Activated T-helper 9 cell treated with anti-CD3 and anti-CD28 coated beads, Interleukin-2, amount 50 U/mL, for 16 hours (primary cell): ENCODE measurements around the gene CDKAL1.
"Not testable (repeated sequence)": the region's sequence is repeated elsewhere in the genome, so short reads cannot be mapped to it uniquely, and the experiment has no call there.

Experiments
- DNase-seq: peaks from one replicate; pipeline ENCODE4 v3.0.0-alpha.2; 2020; ENCODE audit warnings: low read depth

CDKAL1 gene

DNA sequence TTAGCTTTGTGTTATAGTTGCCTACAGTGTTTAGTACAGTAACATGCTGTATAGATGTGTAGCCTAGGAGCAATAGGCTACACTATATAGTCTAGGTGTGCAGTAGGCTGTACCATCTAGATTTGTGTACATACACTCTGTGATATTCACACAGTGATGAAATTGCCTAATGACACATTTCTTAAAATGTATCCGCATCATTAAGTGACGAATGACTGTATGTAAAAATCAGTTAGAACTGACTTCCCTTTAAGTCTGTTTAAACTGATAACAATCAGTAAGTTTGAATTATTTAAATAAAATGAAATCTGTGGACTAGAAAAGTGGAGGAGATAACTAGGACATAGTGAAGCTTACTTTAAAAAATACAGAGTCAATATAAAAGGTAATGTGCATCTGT, 176.1 kb downstream of the CDKAL1 start:
- DNase-seq: no peak

DNA sequence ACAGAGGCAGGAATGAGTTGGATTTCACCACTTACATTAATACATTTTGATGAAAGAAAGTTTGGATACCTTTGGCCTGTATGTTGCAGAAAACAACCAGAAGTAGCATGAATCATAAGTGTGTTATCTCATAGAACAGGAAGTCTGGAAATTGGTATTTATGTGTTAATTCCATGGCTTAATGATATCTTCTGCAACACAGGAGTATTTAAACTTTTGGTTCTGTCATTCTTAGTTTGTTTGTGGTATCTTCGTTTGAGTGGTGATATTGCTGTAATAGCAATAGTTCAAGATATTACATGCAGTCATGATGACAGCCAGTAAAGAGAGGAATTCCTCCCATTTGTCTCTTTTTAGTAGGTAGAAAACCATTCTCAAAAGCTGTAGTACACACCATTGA, 177.3 kb downstream of the CDKAL1 start:
- no peak for DNase-seq

DNA sequence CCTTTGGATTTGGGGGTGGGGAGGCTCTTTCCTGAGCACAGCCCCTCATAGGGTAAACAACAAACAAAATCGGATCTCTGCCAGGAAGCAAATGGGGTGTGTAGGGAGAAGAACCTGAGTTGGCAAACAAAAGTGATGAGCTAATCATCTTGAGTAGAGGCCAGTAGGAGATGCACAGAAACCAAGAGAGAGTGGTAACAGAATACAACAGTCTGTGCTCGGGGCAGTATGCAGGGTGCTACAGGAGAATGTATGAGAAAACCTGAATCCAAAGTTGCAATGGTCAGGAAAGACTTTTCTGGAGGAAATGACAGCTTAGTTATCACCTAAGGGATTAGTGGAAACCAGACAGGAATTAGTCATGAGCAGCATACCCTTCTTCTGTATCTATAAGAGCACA, 177.8 kb downstream of the CDKAL1 start:
- no peak for DNase-seq

DNA sequence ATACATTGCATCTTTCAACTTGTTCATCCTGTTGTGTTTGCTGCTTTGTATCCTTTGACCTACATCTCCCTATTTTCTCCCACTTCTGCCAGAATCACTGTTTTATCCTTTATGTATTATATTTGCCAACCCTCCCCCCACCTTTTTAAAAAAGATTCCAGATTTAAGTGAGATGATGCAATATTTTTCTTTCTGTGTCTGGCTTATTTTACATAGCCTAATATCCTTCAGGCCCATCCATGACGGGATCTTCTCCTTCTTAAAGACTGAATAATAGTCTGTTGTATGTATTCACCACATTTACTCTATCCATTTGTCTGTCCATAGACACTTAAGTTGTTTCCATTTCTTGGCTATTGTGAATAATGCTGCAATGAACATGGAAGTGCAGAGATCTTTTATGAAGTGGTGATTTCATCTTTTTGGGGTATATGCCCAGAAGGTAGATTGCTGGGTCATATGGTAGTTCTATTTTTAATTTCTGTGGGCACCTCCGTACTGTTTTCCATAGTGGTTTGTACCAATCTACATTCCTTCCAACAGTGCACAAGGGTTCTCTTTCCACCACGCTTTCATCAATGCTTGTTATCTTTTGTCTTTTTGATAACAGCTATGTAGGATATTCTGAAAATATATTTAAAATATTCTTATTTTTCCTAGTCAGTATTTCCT, 181.0 kb downstream of the CDKAL1 start:
- DNase-seq: no peak

DNA sequence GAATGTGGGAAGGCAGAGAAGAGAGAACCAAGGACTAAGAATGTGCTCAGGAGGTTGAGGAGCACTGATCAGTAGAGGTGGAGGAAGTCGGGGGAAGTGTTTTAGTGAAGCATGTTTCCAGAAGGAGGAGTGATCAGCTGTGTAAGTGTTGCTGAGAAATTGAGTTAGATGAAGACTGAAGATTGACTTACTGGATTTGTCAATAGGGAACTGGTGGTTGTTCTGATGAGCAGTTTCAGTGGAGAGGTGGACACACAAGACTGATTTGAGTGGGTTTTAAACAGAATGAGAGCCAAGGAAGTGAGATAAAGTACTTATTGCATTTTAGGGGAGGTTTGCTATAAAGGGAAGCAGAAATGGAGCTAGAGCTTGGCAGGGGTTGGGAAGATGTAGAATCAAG, 182.6 kb downstream of the CDKAL1 start:
- no peak for DNase-seq

DNA sequence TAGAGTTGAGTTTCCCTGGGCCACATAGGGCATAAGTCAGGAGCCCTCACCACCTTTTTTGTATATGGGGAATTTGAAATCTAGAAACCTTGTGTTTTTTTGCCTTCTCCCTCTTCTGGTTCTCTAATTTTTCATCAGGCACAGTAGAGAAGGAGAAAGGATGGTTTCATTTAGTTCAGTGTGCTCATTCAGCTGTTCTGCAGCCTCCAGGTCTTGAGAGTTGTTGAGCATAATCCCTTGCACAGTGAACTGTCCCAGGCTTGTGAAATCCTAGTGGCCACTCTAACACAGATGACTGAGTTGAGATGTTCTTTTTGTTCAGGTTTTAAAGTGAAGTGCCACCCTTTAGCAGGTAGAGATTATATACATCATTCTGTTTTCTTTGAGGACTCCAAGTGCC, 183.5 kb downstream of the CDKAL1 start:
- no peak for DNase-seq

DNA sequence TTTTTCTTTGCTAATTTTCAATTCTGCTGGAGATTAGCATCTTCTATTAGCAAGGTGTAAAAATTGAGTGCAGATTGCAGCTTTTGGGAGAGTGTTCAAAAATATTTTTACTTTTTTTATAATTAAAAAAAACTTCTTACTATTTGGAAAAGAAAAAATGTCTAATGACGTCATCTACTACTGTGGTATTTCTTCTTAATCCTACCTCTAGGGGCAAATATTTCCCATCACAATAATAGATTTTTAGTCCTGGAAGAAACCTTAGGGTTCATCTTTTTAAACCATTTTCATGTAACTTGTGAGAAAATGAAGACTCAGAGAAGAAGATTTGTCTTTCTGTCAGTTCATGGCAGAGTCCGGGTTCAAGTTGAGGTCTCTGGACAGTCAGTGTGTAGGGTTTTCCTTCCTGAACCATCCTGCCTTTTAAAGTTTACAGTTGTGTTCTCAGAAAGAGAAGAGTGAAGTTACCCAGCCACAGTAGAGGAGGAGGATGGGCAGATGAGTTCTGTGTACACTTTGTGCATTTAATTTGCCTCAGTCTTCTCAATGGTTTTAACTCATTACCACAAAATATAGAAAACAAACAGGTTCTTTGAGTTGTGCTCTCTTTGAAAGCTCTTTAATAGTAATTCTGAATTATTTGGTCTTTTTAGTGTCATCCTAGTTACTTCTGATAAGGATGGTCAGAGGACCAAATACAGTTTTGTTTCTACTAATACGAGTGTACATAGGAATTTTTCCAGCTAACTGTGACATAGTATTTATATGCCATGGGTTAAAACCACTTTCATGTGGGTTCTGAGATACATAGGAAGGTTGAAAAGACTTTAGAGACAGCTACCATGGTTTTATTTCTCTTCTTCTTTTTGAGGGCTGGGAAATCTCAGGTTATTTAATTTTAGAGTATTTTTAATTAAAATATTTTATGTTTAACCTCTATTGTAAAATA, 184.7 kb downstream of the CDKAL1 start:
- DNase-seq: no peak

DNA sequence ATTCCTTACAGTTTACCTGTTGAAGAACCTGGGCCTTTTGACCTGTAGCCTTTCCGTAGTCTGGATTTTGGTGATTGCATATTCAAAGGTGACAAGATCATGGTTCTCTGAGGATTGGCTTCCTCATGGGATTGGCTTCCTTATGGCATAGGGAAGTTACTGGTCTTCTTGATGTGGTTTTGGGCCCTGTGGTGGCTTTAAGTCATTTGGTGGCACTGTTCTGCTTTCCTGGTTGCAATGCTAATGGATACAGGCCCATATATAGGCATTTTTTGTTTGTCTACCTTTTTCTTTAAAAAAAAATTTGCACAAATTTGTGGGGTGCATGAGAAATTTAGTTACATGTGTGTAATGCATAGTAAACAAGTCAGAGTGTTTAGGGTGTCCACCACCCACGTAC, 185.7 kb downstream of the CDKAL1 start:
- DNase-seq: no peak

DNA sequence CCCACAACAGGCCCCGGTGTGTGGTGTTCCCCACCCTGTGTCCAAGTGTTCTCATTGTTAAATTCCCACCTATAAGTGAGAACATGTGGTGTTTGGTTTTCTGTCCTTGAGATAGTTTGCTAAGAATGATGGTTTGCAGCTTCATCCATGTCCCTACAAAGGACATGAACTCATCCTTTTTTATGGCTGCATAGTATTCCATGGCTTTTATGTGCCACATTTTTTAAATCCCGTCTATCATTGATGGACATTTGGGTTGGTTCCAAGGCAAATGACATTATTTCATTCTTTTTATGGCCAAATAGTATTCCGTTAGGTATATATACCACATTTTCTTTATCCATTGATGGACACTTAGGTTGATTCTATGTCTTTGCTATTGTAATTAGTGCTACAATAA, 186.9 kb downstream of the CDKAL1 start:
- DNase-seq: not testable (repeated sequence)

DNA sequence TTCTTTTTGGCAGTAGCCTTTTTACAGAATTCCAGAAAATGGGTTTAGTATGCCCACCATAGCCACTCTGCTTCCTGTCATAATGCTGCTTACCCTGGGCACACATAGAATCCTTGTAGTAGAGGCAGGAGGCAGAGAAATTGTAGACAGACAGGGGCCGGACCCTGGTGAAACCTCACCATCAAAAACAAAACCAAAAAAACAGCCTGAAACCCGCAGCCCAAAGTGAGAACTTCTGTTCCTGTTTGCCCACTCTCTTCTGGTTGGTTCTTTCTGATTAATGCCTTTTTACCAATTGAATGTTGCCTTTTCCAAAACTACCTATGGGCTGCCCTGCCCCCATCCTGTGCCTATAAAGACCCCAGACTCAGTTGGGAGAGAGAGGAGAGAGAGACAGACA, 188.2 kb downstream of the CDKAL1 start:
- no peak for DNase-seq

DNA sequence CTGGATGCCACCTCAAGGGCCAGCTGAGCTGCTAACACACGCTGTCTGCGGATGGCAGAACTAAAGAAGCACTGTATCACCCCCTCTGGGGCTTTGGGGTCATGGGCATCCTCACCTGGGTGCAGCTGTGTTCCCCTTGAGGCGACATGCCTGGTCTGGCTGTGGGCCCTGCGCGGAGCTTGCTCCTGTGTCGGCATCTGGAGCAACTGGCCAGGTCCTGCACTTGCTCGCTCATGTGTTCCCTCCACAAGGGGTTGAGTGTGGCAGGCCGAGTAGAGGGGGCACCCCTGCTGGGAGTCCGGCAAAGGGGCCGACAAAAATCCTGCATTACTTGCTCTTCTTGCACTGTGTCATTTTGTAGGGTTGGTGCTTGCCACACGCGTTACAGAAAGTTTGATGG, 189.0 kb downstream of the CDKAL1 start:
- DNase-seq: no peak

DNA sequence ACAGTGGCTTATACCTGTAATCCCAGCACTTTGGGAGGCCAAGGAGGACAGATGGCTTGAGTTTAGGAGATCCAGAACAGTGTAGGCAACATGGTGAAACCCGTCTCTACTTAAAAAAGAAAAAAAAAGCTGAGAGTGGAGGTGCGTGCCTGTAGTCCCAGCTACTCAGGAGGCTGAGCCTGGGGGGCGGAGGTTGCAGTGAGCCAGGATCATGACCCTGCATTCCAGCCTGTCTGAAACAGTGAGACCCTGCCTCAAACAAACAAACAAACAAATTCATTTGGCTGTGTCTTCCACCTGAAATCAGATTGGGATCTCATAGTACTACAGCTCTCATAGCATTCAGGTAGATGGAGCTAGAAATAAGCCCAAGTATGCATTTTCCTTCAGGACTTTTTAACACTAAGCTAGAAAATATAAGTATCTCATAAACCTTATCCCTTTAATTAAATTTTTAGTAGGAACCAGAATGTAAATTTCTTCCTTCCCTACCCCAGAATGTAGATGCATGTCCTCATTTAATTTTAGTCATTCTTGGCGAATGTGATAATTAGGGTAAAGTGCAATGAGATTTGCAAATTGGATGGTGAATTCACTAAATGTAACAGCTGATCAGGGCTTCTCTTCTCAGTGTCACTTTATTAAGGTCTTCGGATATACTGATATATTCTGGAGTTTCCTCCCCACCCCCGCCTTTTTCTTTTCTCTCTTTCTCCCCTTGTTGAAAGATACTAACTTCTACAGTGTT, 190.4 kb downstream of the CDKAL1 start:
- DNase-seq: no peak

DNA sequence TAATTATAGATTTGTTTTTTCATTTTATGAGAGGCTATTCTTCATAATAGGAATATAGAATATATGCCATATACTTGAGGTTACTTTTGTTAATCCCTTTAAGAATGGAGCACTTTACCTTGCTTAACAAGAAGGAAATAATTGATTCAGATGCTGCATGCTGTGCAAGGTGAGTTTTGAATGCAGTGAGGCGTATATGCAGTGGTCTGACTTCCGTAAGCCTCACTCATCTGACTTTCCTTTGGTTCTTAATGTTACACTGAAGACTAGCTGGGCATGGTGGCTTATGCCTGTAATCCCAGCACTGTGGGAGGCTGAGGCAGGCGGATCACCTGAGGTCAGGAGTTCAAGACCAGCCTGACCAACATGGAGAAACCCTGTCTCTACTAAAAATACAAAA, 191.0 kb downstream of the CDKAL1 start:
- DNase-seq: not testable (repeated sequence)

DNA sequence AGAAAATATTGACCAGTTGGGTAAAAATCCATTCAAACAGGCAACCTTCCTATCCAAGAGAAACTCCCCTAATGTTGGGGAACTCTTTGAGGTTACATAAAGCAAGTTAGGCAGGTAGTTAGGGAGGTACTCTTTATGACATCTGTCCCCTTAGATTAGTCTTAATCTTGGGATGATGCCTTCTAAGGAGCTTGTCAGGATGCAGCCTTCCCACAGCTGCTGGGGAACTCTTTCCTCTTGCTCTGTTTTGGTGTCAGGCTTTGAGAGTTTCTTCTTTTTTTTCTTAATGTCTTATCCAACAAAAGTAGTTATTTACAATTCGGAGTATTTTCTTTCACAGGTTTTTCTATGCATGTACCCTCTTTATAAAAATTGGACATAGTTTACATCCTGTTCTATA, 194.8 kb downstream of the CDKAL1 start:
- DNase-seq: no peak

DNA sequence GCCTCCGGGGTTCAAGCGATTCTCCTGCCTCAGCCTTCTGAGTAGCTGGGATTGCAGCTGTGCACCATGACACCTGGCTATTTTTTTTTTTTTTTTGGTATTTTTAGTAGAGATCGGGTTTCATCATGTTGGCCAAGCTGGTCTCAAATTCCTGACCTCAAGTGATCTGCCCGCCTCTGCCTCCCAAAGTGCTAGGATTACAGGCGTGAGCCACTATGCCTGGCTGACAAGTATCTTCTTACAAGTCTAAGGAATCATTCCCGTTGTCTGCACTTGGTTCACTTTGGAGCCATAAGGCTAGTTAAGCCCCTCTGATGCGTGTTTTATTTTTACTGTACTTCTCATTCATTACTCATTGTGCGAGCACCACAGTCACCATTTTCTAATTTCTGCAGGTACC, 198.1 kb downstream of the CDKAL1 start:
- not testable (repeated sequence) for DNase-seq

DNA sequence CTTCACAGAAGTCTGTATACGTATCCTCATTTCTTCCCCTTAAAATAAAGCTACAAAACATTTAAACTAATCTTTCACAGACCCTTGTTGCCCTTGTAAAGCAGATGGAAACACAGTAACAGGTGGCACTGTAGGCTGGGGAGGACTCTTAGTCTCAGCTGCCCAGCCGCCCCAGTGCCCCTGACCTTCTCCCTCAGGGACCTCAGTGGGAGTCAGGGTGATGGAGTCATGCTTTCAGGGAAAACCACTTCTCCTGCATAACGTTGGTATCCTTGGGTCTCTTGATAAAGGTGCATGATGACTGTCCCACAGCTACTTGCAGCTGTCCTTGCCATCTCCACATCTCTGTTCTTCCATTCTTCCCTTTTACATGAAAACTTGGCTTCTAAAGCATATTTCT, 198.6 kb downstream of the CDKAL1 start:
- no peak for DNase-seq

DNA sequence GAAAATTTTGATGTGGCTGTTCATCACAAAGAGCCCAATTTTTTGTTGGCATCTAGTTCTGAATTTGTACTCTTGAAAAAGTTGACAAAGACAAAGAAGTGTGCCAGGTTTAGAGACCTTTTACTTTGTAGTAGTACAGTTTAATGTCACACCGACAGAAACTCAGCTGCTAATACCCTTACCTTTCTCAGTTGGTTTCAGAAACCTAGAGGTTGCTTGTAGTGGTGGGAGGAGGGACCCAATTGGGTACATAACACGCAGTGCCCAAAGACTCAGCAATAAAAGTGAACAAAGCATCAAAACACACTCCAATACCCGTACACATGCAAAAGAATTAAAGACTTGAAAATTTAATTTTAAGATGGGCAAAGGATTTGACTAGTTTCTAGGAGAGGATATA, 203.7 kb downstream of the CDKAL1 start:
- no peak for DNase-seq

DNA sequence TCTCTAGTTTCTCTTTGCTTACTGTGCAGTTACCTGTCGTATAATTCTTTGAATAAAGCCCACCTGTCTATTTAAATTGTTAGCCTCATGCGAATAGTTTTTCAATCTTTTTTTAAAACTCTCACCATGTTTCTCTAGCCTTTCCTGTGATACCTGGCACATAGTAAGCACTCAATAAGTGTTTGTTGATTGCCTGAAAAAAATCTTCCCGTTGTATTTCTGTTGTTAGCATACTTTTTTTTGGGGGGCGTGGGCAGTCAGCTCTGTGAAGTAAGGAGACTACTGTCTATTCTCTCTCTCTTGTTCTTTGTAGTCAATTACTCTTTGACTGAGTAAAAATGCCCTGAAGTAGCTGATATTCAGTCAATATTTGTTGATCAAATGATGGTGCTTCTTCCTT, 205.8 kb downstream of the CDKAL1 start:
- no peak for DNase-seq

DNA sequence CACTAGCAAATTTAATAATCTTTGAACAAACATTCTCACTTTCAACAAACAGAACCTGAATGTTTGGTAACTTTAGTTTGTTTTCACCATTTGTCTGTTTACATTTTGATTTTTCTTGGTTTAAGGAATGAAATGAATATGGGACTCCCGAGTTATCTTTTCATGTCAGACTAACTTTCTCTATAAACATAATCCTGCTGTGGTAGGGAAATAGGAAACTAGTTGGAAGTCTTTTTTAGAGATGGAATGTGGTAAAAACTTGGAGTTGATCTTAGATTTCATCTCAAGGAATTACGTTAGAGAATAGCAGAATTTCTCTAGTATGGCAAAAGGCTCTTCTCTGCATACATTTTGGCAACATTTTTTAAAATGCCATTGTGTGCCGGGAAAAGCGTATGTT, 206.5 kb downstream of the CDKAL1 start:
- no peak for DNase-seq

DNA sequence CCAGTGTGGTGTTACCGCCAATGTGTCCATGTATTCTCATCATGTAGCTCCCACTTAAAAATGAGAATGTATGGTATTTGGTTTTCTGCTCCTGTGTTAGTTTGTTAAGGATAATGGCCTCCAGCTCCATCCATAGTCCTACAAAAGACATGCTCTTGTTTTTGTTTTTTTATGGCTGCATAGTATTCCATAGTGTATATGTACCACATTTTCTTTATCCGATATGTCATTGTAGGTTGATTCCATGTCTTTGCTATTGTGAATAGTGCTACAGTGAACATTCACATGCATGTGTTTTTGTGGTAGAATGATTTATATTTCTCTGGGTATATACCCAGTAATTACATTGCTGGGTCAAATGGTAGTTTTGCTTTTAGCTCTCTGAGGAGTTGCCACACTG, 207.2 kb downstream of the CDKAL1 start:
- DNase-seq: no peak

DNA sequence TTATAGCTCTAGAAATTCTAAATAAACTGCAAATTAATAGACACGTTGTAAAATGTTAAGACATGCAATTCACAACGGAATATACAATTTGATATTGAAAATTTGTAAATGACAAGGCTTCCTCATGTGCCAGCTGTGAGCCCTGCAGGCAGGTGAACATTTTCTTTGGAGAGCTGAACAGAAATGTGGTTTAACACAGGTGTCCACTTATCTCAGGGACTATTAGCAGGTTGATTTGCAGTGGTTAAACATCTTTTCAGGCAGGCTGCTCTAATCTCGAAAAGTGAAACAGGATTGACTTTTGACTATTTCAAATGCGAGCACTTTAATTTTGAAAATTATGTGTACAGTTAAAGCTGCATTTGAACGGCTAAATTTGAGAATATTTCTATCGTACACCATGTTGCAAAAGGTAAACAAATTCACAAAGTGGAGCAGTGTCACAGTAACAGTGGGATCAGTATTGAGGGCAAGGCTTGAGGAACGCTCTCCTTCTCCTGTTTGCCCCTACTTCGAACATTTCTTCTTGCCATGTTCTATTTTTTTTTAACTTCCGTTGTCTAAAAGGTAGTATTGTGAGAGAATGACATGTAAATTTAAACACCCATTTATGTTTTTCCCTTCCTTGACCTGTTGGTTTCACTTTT, 210.8 kb downstream of the CDKAL1 start:
- DNase-seq: no peak

DNA sequence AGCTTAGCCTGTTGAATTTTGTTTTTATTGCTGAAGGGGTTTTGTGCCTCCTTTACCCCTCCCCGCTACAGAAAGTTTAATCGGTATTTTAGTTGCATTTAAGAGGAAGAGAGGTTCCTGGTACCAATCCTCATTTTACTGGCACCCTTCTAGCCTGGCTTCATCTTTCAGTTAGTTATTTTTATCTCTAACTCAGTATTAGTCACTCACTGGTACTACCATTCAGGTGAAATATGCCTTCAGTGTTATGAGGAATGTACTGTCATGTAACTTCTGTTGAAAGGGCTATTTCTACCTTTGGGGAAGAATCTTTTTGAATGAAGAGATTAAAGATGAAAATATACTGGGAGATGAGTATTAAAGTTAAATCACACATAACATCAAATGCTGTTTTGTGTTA, 211.8 kb downstream of the CDKAL1 start:
- no peak for DNase-seq
